Measurements from ENCODE around the gene PEAK1.

Gene PEAK1

DNA sequence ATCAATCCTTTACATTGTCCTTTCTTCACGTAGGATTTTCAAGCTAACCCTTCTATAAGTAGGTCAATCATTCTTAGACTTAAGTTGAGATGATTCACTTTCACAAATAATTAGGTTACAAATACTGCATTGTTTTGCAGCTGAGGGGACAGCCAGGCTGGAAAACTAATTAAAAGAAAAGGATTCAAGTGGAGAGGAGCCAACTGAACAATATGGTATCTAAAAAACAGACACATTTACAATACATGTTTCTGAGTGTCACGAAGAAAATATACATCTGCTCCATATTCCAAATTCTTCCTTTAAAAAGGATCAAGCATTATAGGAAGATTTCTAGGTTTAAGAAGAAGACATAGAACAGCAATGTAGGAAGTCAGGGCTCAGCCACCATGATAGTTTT, 70.2 kb downstream of the PEAK1 start:
- TF ChIP-seq, protein P1, sequence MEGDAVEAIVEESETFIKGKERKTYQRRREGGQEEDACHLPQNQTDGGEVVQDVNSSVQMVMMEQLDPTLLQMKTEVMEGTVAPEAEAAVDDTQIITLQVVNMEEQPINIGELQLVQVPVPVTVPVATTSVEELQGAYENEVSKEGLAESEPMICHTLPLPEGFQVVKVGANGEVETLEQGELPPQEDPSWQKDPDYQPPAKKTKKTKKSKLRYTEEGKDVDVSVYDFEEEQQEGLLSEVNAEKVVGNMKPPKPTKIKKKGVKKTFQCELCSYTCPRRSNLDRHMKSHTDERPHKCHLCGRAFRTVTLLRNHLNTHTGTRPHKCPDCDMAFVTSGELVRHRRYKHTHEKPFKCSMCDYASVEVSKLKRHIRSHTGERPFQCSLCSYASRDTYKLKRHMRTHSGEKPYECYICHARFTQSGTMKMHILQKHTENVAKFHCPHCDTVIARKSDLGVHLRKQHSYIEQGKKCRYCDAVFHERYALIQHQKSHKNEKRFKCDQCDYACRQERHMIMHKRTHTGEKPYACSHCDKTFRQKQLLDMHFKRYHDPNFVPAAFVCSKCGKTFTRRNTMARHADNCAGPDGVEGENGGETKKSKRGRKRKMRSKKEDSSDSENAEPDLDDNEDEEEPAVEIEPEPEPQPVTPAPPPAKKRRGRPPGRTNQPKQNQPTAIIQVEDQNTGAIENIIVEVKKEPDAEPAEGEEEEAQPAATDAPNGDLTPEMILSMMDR (conservative IDR thresholded peaks at IDR 0.05; ENCODE audit: low read length), result no peak
- DNase-seq (ENCODE audit: low read depth), result no peak

DNA sequence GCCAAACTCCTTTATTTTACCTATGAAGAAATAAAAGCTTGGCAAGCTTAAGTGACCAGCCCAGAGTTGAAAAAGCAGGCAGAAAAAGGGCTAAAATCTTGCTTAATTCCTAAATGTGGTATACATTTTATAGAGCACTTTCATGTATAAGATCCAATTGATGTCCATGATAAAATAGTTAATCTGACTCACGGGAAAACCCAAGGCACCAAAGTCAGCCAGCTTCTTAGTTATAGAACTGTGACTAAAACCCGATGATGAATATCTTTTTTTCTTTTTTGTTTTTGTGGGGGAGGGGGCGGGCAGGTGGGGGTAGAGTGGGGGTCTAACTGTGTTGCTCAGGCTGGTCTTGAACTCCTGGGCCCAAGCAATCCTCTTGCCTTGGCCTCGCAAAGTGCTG, 71.4 kb downstream of the PEAK1 start:
- H3K4me3 ChIP-seq (ENCODE audit: low read length), result no peak overlapping the region
- TF ChIP-seq, protein P1 (conservative IDR thresholded peaks at IDR 0.05; ENCODE audit: low read length), result no peak
- DNase-seq (ENCODE audit: low read depth), result no peak

More for the DNA sequence above, 70.2 kb downstream of the PEAK1 start:
- no peak overlapping the region for H3K4me3 ChIP-seq (ENCODE audit: low read length)

DNA sequence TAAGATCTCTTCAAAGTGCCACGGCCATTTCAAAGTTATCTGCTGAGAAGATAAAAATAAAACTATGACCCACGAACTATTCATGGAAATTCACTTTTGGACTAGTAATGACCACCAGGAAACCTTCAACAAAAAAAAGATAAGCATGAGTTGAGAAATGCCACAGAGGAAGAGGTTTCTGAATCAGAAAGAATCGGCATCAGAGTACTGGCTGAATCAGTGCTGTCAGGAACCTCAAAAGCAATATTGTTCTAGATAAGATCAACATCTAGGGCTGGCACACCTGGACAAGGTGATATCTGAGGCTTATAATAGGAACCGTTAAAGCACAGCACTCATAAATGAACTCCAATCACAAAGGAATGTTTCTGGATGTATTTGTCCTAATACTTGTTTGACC, 72.7 kb downstream of the PEAK1 start:
- H3K4me3 ChIP-seq (ENCODE audit: low read length), result no peak overlapping the region
- TF ChIP-seq, protein P1 (conservative IDR thresholded peaks at IDR 0.05; ENCODE audit: low read length), result no peak
- no peak for DNase-seq (ENCODE audit: low read depth)

DNA sequence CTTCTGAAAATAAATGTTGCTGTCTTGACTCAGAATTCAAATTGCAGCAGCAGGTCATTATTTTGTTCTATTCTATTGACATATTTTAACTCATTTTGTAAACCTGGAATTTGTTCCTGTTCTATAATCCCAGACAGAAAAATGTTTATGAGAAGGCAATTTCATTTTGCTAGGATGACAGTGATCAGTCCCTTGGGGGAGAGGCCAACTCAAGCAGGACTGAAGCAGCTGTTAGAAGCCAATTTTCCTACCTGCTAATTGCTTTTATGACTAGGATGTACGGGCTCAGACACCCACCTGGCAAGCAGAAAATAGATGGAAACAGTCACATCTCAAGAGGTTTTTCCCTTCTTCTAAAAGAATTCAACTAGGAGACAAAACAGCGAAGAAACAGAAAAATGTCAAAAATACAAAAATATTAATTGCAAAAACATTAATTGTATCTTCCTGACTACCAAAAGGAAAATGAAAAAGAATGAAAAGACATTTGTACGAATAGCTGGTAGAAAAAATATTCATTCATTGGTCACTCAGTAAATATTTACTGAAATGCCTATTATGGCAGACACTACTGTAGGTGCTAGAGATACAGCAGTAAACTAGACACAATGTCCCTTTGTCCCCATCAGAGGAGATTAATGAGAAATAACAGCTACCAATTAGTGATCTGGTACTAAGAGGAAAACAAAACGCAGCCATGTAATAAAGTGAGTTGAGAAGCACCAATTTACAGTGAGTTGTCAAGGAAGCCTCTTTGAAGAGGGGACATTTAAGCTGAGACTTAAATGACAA, 73.5 kb downstream of the PEAK1 start:
- TF ChIP-seq, protein P1 (conservative IDR thresholded peaks at IDR 0.05; ENCODE audit: low read length), result no peak

DNA sequence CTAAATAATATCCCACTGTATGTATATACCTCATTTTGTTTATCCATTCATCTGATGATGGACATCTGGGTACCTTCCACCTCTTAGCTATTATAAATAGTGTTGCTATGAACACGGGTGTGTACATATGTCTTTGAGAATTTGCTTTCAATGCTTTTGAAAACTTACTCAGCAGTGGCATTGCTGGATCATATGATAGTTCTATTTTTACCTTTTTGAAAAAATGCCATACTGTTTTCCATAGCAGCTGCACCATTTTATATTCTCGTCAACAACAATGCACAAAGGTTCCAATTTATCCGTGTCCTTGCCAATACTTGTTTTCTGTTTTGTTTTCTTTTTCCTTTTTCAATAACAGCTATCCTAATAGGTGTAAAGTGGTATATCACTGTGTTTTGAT, 77.1 kb downstream of the PEAK1 start:
- no peak for DNase-seq (ENCODE audit: low read depth)
- TF ChIP-seq, protein P1 (conservative IDR thresholded peaks at IDR 0.05; ENCODE audit: low read length), result no peak
- H3K4me3 ChIP-seq (ENCODE audit: low read length), result no peak overlapping the region

More for the DNA sequence above, 73.5 kb downstream of the PEAK1 start:
- no peak overlapping the region for H3K4me3 ChIP-seq (ENCODE audit: low read length)
- no peak for DNase-seq (ENCODE audit: low read depth)

DNA sequence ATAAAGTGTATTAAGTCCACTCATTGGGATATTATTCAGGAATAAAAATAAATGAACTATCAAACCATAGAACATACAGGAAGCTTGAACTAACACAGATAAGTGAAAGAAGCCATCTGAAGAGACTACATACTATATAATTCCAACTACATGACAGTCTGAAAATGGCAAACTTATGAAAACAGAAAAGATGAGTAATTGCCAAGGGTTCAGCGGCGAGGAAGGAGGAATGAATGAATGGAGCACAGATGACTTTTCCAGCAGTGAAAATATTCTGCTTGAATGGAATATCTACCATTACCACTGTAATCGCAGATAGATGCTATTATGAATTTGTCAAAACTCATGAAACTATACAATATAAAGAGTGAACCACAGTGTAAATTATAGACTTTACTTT, 79.7 kb downstream of the PEAK1 start:
- no peak for DNase-seq (ENCODE audit: low read depth)
- TF ChIP-seq, protein P1 (conservative IDR thresholded peaks at IDR 0.05; ENCODE audit: low read length), result no peak
- no peak overlapping the region for H3K4me3 ChIP-seq (ENCODE audit: low read length)

DNA sequence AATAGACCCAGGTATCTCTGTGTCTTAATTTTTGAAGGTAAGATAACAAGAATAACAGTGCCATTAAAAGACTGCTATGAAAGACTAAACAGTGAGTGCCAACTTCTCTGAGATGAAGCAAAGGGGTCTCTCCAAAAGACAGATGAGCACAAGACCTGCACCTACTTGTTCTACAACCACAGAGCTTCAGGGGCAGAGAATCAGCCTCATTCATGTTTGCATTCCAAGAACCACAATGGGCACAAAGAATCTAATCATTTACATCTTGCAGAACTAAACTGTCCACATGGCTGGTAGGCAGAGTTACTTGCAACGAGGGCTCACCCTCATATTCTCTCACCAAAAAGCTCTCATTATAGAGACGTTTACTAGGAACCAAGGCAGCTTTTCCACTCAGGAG, 83.9 kb downstream of the PEAK1 start:
- TF ChIP-seq, protein P1 (conservative IDR thresholded peaks at IDR 0.05; ENCODE audit: low read length), result no peak
- no peak for DNase-seq (ENCODE audit: low read depth)
- H3K4me3 ChIP-seq (ENCODE audit: low read length), result no peak overlapping the region

All from AG10803 (cell line).